Cardiac muscle cell (in vitro differentiated cells and primary cell): ENCODE results near the gene ABCF2. TPM values are rescaled to one million over a fixed set of nuclear protein-coding genes. Genes with fewer than 3 reads are reported as not detected.

ENCODE experiments used
- DNase-seq, 2 donors: peaks; one replicate each; pipeline versions ENCODE4 v3.0.0 to v3.0.0-alpha.2; 2010 to 2017; ENCODE audit warnings: low read depth in 1 of 2, low spot score in 1 of 2
- H3K27ac ChIP-seq: fragments of 200-600 bp; sonication (generic); 2 replicates; pipeline ENCODE4 v1.5.1; 2016
- H3K27me3 ChIP-seq: fragments of 200-600 bp; sonication (generic); 2 replicates; pipeline ENCODE4 v1.6.0; 2016; ENCODE audit warnings: control low read depth
- H3K36me3 ChIP-seq: fragments of 200-600 bp; sonication (generic); 2 replicates; pipeline ENCODE4 v1.5.1; 2016; ENCODE audit warnings: control low read depth
- H3K4me1 ChIP-seq: fragments of 200-600 bp; sonication (generic); 2 replicates; pipeline ENCODE4 v1.8.1; 2017; ENCODE audit warnings: low read depth, mild to moderate bottlenecking, mixed run types
- H3K4me3 ChIP-seq: fragments of 200-600 bp; sonication (generic); 2 replicates; pipeline ENCODE4 v1.5.1; 2016; ENCODE audit warnings: mild to moderate bottlenecking
- H3K9me3 ChIP-seq: fragments of 200-600 bp; sonication (generic); 2 replicates; pipeline ENCODE4 v1.5.1; 2017; ENCODE audit warnings: low read depth, mild to moderate bottlenecking, control low read depth
- CTCF ChIP-seq: IDR thresholded peaks from 2 replicates; pipeline ENCODE4 v1.5.1; 2012; ENCODE audit warnings: low read depth, mild to moderate bottlenecking, low read length
- polyA plus RNA-seq: library from polyadenylated mRNA; unstranded; fragments of >200 nt; fragmentation: Nextera tagmentation; extraction: Ambion mirVana; gene quantifications from 2 replicates; pipeline ENCODE4 v1.2.1, GENCODE V29; 2016
- total RNA-seq: library from RNA; depleted of rRNA; stranded (reverse); fragments of >200 nt; gene quantifications from 2 replicates; pipeline ENCODE4 v1.2.3, GENCODE V29; 2016

The ABCF2 gene
- total and polyA plus RNA-seq, 2 experiments from 2014 or later = 32.7 to 34.3 TPM

- H3K27ac ChIP-seq = peak within 1 kb of the TSS; percentile 99
- no peak for TF ChIP-seq CTCF
- H3K4me3 ChIP-seq = peak within 1 kb of the TSS; percentile 100
- peaks cover 4% of the 10 kb centered on the region for H3K36me3 ChIP-seq
- no peaks in the 10 kb centered on the region for H3K9me3 ChIP-seq
- H3K27me3 ChIP-seq = no peaks in the 10 kb centered on the region
- peaks cover 58% of the 10 kb centered on the region for H3K4me1 ChIP-seq
- peak; percentile 84 to 98 for DNase-seq
These were observed 21.5 kb upstream of the ABCF2 start, which contains the start of gene SMARCD3 for GRCh38 chr7:151248346-151249033. SMARCD3 (minus strand) TSS chr7:151248694; CDS start chr7:151248562, 132 bp downstream.

- H3K4me3 ChIP-seq = peak overlapping the region; percentile 100
- peak in 1 of 2 donors; percentile 42 for DNase-seq
- H3K27ac ChIP-seq = peak overlapping the region; percentile 99
- no peak for TF ChIP-seq CTCF
- peaks cover 51% of the 10 kb centered on the region for H3K4me1 ChIP-seq
- no peaks in the 10 kb centered on the region for H3K27me3 ChIP-seq
- no peaks in the 10 kb centered on the region for H3K9me3 ChIP-seq
- peaks cover 8% of the 10 kb centered on the region for H3K36me3 ChIP-seq
These were observed 20.8 kb upstream of the ABCF2 start for GRCh38 chr7:151247611-151248345.

DNA sequence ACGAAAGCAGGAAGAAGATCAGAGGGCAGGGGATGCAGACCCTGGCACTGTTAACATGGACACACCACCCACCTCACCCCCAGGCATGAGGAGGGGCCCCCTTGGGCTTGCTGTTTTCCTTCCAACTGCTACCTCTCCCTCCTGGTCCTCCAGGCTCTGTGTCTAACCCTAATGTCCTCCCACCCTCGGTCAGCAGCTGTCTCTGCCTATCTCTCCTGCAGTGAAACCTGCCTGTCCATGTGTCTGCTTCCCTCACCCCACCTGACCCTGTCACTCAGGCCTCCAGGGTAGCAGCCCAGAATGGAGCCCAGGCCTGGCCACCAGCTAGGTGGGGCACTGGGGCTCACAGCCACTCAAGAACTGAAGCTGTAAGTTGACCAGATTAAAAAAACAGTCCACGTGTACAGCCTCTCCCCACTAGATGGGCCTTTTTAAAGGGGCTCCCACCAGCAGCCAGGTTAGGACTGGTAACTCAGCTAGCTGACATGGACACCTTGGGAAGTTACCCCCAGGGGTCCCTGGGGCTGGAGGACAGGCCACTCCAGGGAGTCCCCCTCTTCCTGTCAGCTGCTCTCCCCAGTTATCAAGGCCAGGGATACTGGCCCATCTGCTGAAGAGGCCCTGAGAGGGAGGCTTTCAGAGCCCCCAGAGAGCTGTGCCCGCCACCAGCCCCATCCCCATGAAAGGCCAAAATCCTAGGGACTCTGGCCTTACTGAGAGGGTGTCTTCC is 20.0 kb upstream of the ABCF2 start:
- Histone ChIP-seq H3K27ac (peak overlapping the region; percentile 99), H3K4me3 (peak overlapping the region; percentile 100), H3K27me3 (no peaks in the 10 kb centered on the region), H3K9me3 (no peaks in the 10 kb centered on the region), H3K36me3 (peaks cover 14% of the 10 kb centered on the region), H3K4me1 (peaks cover 46% of the 10 kb centered on the region)
- TF ChIP-seq CTCF = no peak
- DNase-seq = peak in 1 of 2 donors; percentile 26

DNA sequence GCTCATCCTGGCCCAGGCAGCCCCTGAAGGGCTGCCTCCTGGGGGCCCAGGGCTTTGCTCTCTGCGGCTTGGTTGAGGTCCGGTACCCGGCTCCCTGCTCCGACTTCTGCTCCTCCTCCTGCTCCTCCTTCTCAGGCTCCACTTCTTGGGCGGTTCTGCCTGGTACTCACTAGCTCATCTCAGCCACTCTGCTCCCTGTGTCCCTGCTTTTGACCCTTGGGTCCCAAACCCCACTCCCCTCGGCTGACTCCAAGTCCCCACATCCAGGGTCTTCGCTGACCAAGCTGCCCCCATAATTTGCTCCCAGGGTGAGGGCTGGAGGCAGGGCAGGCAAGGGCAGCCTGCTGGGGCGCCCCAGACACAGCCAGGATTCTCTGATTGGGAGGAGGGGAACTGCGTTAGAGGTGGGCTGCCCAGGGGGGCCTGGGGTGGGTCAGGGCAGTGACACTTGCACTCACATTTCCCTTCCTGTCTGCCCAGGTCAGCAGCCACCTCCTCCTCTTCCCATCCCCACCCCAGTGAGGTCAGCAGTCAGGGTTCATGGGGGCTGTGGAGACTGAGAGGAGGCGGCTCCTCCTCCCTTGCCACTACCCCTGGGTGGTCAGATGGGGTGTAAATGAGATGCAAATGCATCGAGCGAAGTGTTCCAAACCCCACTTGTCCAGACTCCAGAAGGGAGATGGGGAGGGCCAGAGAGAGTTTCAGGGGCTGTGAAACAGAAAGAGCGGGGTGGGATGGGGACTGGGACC is 19.3 kb upstream of the ABCF2 start:
- H3K4me1 ChIP-seq = peaks cover 45% of the 10 kb centered on the region
- no peak for TF ChIP-seq CTCF
- H3K4me3 ChIP-seq = peak overlapping the region; percentile 100
- H3K36me3 ChIP-seq = peaks cover 21% of the 10 kb centered on the region
- DNase-seq = peak in 1 of 2 donors; percentile 5
- H3K27ac ChIP-seq = peak overlapping the region; percentile 99
- no peaks in the 10 kb centered on the region for H3K27me3 ChIP-seq
- no peaks in the 10 kb centered on the region for H3K9me3 ChIP-seq
